GM12878 (cell line): ENCODE measurements around the gene ANKRD24. TPM values are rescaled to one million over a fixed set of nuclear protein-coding genes. Genes with fewer than 3 reads are reported as not detected.

Experiments
- CBX5 ChIP-seq: sonication (generic); IDR thresholded peaks from 2 replicates; pipeline ENCODE4 v1.6.1; 2016; ENCODE audit warnings: low read depth, moderate library complexity, mild to moderate bottlenecking, inconsistent platforms
- HDAC6 ChIP-seq: fragments of 200-600 bp; sonication (generic); IDR thresholded peaks from one replicate; pipeline ENCODE4 v1.8.0; 2017; ENCODE audit warnings: antibody characterized with exemption; ENCODE audit not compliant: unreplicated experiment
- MEF2B ChIP-seq: fragments of 450-650 bp; IDR thresholded peaks from 2 replicates; pipeline ENCODE4 v1.6.1; 2018; ENCODE audit warnings: mild to moderate bottlenecking, moderate library complexity; ENCODE audit not compliant: partially characterized antibody, poor library complexity, severe bottlenecking
- POLR2AphosphoS5 ChIP-seq: IDR thresholded peaks from 2 replicates; pipeline ENCODE4 v1.6.1; 2011; ENCODE audit warnings: mild to moderate bottlenecking, low read length, inconsistent platforms
- PRDM15 ChIP-seq: fragments of 450-650 bp; formaldehyde crosslinking; IDR thresholded peaks from 2 replicates; pipeline ENCODE4 v1.4.0; 2020; ENCODE audit warnings: mild to moderate bottlenecking, moderate library complexity
- RCOR1 ChIP-seq: conservative IDR thresholded peaks from 2 replicates; pipeline ENCODE4 v1.6.1; 2012; ENCODE audit warnings: low read depth, low read length, improper control_type of control experiment
- USF2 ChIP-seq: IDR thresholded peaks from 2 replicates; pipeline ENCODE4 v1.6.1; 2011; ENCODE audit warnings: low read depth, low read length, improper control_type of control experiment, borderline replicate concordance
- ZBTB33 ChIP-seq: fragments of 450-650 bp; IDR thresholded peaks from 2 replicates; pipeline ENCODE4 v1.6.1; 2017; ENCODE audit warnings: mild to moderate bottlenecking
- ZBTB4 ChIP-seq: fragments of 450-650 bp; formaldehyde crosslinking; IDR thresholded peaks from 2 replicates; pipeline ENCODE4 v1.4.0; 2022; ENCODE audit warnings: mild to moderate bottlenecking, moderate library complexity
- ZNF687 ChIP-seq: fragments of 450-650 bp; IDR thresholded peaks from 2 replicates; pipeline ENCODE4 v1.6.1; 2017; ENCODE audit warnings: mild to moderate bottlenecking, moderate library complexity
- polyA plus RNA-seq, 11 experiments: library from polyadenylated mRNA; depleted of rRNA in 4 of 11; unstranded in 6 of 11; stranded (reverse) in 5 of 11; fragments of >200 nt; fragmentation: Nextera tagmentation in 4 of 11; fragmentation: Illumina TruSeq in 1 of 11; extraction: Ambion mirVana in 4 of 11; extraction: Trizol in 1 of 11; gene quantifications; 1 replicate in 1 of 11; 2 replicates in 10 of 11; pipeline versions ENCODE4 v1.2.1 to v1.2.3, GENCODE V29; 2011 to 2016; ENCODE audit warnings: inconsistent platforms in 2 of 11, missing spikeins in 2 of 11, low read depth in 1 of 11
- total RNA-seq, 4 experiments: library from RNA; depleted of rRNA in 3 of 4; stranded (reverse); fragments of >200 nt in 3 of 4; fragmentation: Illumina TruSeq in 1 of 4; extraction: Trizol in 1 of 4; gene quantifications; 2 replicates each; pipeline versions ENCODE4 v1.2.1 to v1.2.3, GENCODE V29; 2013 to 2021

Gene ANKRD24
- total and polyA plus RNA-seq, 10 of the 15 experiments (the other 5 are each of a cell fraction or from before 2014, with no cell fraction given): 0.02 to 0.59 (median 0.35) TPM; not detected in 1

GRCh38 chr19:4151623-4152022 is 30.9 kb upstream of the ANKRD24 start (continued):
- TF ChIP-seq ZBTB4 (no peak), USF2 (no peak), ZBTB33 (no peak), PRDM15 (no peak), ZNF687 (no peak), RCOR1 (no peak), HDAC6 (no peak), POLR2AphosphoS5 (no peak), CBX5 (no peak), MEF2B (no peak)
